Liver (tissue), 9 donors: Measurements from ENCODE around the gene CC2D2A. TPM values are rescaled to one million over a fixed set of nuclear protein-coding genes. Genes with fewer than 3 reads are reported as not detected.

ENCODE experiments used
- DNase-seq: peaks from one replicate; pipeline ENCODE4 v3.0.0-alpha.2; 2017; ENCODE audit warnings: low spot score
- H3K27ac ChIP-seq, 2 donors: one replicate each; pipeline ENCODE4 v1.7.0; 2013; ENCODE audit warnings: inconsistent platforms in 2 of 2, low read length in 2 of 2, control low read depth in 1 of 2, low read depth in 1 of 2, mild to moderate bottlenecking in 1 of 2
- H3K27me3 ChIP-seq, 4 donors: one replicate each; pipeline versions ENCODE4 v1.6.1 to v1.7.0; 2013; ENCODE audit warnings: low read length in 3 of 4, inconsistent platforms in 1 of 4, mild to moderate bottlenecking in 1 of 4, moderate library complexity in 1 of 4; ENCODE audit not compliant: control insufficient read depth in 4 of 4, insufficient read depth in 4 of 4
- H3K36me3 ChIP-seq, 4 donors: one replicate each; pipeline versions ENCODE4 v1.6.1 to v1.7.0; 2013; ENCODE audit warnings: low read length in 3 of 4, mild to moderate bottlenecking in 3 of 4, low read depth in 1 of 4, moderate library complexity in 1 of 4; ENCODE audit not compliant: control insufficient read depth in 4 of 4, insufficient read depth in 3 of 4
- H3K4me1 ChIP-seq, 4 donors: one replicate each; pipeline versions ENCODE4 v1.6.1 to v1.7.0; 2013; ENCODE audit warnings: low read length in 3 of 4, mild to moderate bottlenecking in 3 of 4, moderate library complexity in 1 of 4; ENCODE audit not compliant: control insufficient read depth in 4 of 4, insufficient read depth in 4 of 4
- H3K4me3 ChIP-seq, 3 donors: one replicate each; pipeline versions ENCODE4 v1.6.1 to v1.7.0; 2013; ENCODE audit warnings: low read length in 3 of 3, control low read depth in 1 of 3, low read depth in 1 of 3, mild to moderate bottlenecking in 1 of 3
- H3K9ac ChIP-seq, 2 donors: one replicate each; pipeline ENCODE4 v1.7.0; 2013; ENCODE audit warnings: low read length in 2 of 2, mild to moderate bottlenecking in 2 of 2, moderate library complexity in 2 of 2, control low read depth in 1 of 2, low read depth in 1 of 2
- H3K9me3 ChIP-seq, 4 donors: one replicate each; pipeline versions ENCODE4 v1.6.1 to v1.7.0; 2013; ENCODE audit warnings: low read length in 3 of 4; ENCODE audit not compliant: control insufficient read depth in 4 of 4
- ATF3 ChIP-seq: IDR thresholded peaks from 2 replicates; pipeline ENCODE4 v1.6.1; 2016; ENCODE audit warnings: antibody characterized with exemption
- CTCF ChIP-seq: fragments of 150-350 bp; IDR thresholded peaks from 2 replicates; pipeline ENCODE4 v1.5.1; 2017; ENCODE audit warnings: improper control_type of control experiment, low read depth, low read length; ENCODE audit not compliant: missing input control
- FOXA2 ChIP-seq: IDR thresholded peaks from 2 replicates; pipeline ENCODE4 v1.6.1; 2016; ENCODE audit warnings: antibody characterized with exemption
- GABPA ChIP-seq, 2 donors: IDR thresholded peaks in 1 of 2; conservative IDR thresholded peaks in 1 of 2; 2 replicates each; pipeline ENCODE4 v1.6.1; 2016; ENCODE audit warnings: antibody characterized with exemption in 2 of 2, mild to moderate bottlenecking in 1 of 2, moderate library complexity in 1 of 2
- HNF4G ChIP-seq: IDR thresholded peaks from 2 replicates; pipeline ENCODE4 v1.6.1; 2016; ENCODE audit warnings: antibody characterized with exemption
- MAX ChIP-seq: IDR thresholded peaks from 2 replicates; pipeline ENCODE4 v1.6.1; 2016; ENCODE audit warnings: antibody characterized with exemption
- NR2F2 ChIP-seq: IDR thresholded peaks from 2 replicates; pipeline ENCODE4 v1.6.1; 2016; ENCODE audit warnings: antibody characterized with exemption
- RAD21 ChIP-seq, 2 donors: IDR thresholded peaks; 2 replicates each; pipeline ENCODE4 v1.6.1; 2016; ENCODE audit warnings: antibody characterized with exemption in 2 of 2, mild to moderate bottlenecking in 2 of 2
- REST ChIP-seq: IDR thresholded peaks from 2 replicates; pipeline ENCODE4 v1.6.1; 2016; ENCODE audit warnings: antibody characterized with exemption, mild to moderate bottlenecking
- RXRA ChIP-seq, 2 donors: IDR thresholded peaks; 2 replicates each; pipeline ENCODE4 v1.6.1; 2017 to 2018; ENCODE audit warnings: antibody characterized with exemption in 2 of 2, mild to moderate bottlenecking in 1 of 2
- TAF1 ChIP-seq: conservative IDR thresholded peaks from 2 replicates; pipeline ENCODE4 v1.6.1; 2016; ENCODE audit warnings: antibody characterized with exemption, mild to moderate bottlenecking
- YY1 ChIP-seq: IDR thresholded peaks from 2 replicates; pipeline ENCODE4 v1.6.1; 2016; ENCODE audit warnings: antibody characterized with exemption, mild to moderate bottlenecking
- ZBTB33 ChIP-seq: IDR thresholded peaks from 2 replicates; pipeline ENCODE4 v1.6.1; 2016; ENCODE audit warnings: antibody characterized with exemption
- WGBS: extraction: QIAGEN DNeasy Blood & Tissue Kit; methylation state at CpG from one replicate; pipeline ENCODE4 v1.1.7; 2013; 5-methylcytosine and 5-hydroxymethylcytosine counted together
- polyA plus RNA-seq, 2 donors: library from polyadenylated mRNA; stranded (reverse) in 1 of 2; unstranded in 1 of 2; fragments of 200-250 nt in 1 of 2; fragments of >200 nt in 1 of 2; fragmentation: Nextera tagmentation in 1 of 2; extraction: Ambion mirVana in 1 of 2; gene quantifications; one replicate each; pipeline versions ENCODE4 v1.2.1 to v1.2.3, GENCODE V29; 2013 to 2015
- total RNA-seq, 2 donors: library from RNA; depleted of rRNA; stranded (reverse); fragments of >200 nt; gene quantifications; one replicate each; pipeline ENCODE4 v1.2.3, GENCODE V29; 2014
- donor health status: healthy.
- donor health status: healthy.
- donor health status: healthy.
- donor health status: healthy.
- donor health status: healthy.

Gene CC2D2A
- total and polyA plus RNA-seq, 4 donors = 2.3 to 3.8 (median 2.9) TPM

- TF ChIP-seq REST = no peak
Measured at GRCh38 chr4:15425520-15425919, 44.2 kb upstream of the CC2D2A start (continued).

GRCh38 chr4:15427161-15427560, 42.5 kb upstream of the CC2D2A start:
- TF ChIP-seq NR2F2 = no peak
- TF ChIP-seq RAD21 (IDR thresholded peaks at IDR 0.05) = no peak
- no peak for TF ChIP-seq ATF3
- TF ChIP-seq REST = no peak
- TF ChIP-seq FOXA2 = no peak
- TF ChIP-seq RXRA (IDR thresholded peaks at IDR 0.05) = no peak
- Histone ChIP-seq H3K9ac (no peak overlapping the region), H3K4me3 (no peak overlapping the region), H3K9me3 (no peaks in the 10 kb centered on the region), H3K4me1 (peaks cover 0 to 2% (median 0%) of the 10 kb centered on the region in 4 donors), H3K36me3 (peaks cover 0 to 2% (median 0%) of the 10 kb centered on the region in 4 donors), H3K27me3 (no peaks in the 10 kb centered on the region), H3K27ac (no peak overlapping the region)
- no peak for DNase-seq
- 62% methylated on average over 2 of the region's 2 CpGs for WGBS

- no peaks in the 10 kb centered on the region for H3K9me3 ChIP-seq
- peaks cover 0 to 2% (median 0%) of the 10 kb centered on the region in 4 donors for H3K4me1 ChIP-seq
- H3K9ac ChIP-seq = no peak within 1 kb of the TSS
- 83% methylated on average over 3 of the region's 3 CpGs for WGBS
- H3K27ac ChIP-seq = no peak within 1 kb of the TSS
- no peak for DNase-seq
- peaks cover 0 to 2% (median 0%) of the 10 kb centered on the region in 4 donors for H3K36me3 ChIP-seq
- H3K4me3 ChIP-seq = no peak within 1 kb of the TSS
- H3K27me3 ChIP-seq = no peaks in the 10 kb centered on the region
- TF ChIP-seq RAD21 (IDR thresholded peaks at IDR 0.05) (no peak), CTCF (no peak), ZBTB33 (no peak), FOXA2 (no peak), YY1 (no peak), ATF3 (no peak), GABPA (IDR thresholded peaks at IDR 0.05 in 1 of 2, conservative IDR thresholded peaks at IDR 0.05 in 1 of 2) (no peak), TAF1 (no peak), REST (no peak), HNF4G (no peak), MAX (no peak), RXRA (IDR thresholded peaks at IDR 0.05) (no peak)
Measured at GRCh38 chr4:15427701-15428100, 42.0 kb upstream of the CC2D2A start, which contains the start of gene C1QTNF7. Gene C1QTNF7, plus strand, starts transcription at chr4:15428033. Its CDS starts 7,711 bp downstream, at chr4:15435744.
